HG03095 (cell line): ENCODE measurements around the gene CSTB.

ENCODE experiments used
- ATAC-seq: cut with Tn5 transposase; IDR thresholded peaks from one replicate; pipeline ENCODE4 v1.9.1; 2021; ENCODE audit warnings: moderate library complexity; ENCODE audit not compliant: unreplicated experiment

CSTB gene

GRCh38 chr21:43752758-43753438, 23.2 kb downstream of the CSTB start:
- no peak for ATAC-seq

GRCh38 chr21:43751955-43752591, 24.0 kb downstream of the CSTB start:
- ATAC-seq = no peak

- no peak for ATAC-seq
These were observed 25.6 kb downstream of the CSTB start for GRCh38 chr21:43750339-43751033.

- no peak for ATAC-seq
These were observed 26.4 kb downstream of the CSTB start for GRCh38 chr21:43749651-43750262.

DNA sequence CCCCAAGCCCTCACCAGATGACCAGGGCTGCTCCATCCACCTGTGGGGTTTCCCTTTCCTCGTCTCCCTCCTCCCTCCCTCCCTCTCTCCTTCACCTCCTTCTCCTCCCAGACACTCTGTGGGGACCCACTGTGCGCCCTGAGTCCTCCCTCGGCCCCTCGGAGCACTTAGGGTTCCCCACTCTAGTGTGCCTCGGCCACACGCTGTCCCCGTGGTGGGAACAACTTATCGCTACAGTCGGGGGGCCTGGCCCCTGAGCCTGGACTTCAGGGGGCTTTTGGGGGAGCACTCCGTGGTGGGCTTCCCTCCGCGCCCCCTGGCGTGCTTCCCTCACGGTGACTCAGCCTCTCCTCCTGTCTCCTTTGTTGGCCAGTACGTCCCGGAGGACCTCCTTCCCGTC, 27.5 kb downstream of the CSTB start:
- ATAC-seq = no peak

GRCh38 chr21:43745772-43746517, 30.2 kb downstream of the CSTB start:
- no peak for ATAC-seq

DNA sequence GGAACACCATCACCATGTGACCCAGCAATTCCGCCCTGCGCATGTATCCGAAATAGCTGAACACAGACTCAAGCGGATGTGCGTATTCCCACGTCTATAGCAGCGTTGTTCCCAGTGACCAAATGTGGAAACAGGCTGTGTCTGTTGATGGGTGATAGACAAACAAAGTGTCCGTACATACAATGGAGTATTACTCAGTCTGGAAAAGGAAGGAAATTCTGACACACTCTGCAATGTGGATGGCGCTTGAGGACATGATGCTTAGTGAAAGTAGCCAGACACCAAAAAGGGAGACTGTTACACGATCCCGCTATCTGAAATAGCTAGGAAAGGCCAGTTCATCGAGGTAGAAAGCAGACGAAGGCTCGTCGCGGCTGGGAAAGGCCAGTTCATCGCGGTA, 31.4 kb downstream of the CSTB start:
- no peak for ATAC-seq

- no peak for ATAC-seq
These were observed 32.2 kb downstream of the CSTB start for GRCh38 chr21:43743947-43744346.

DNA sequence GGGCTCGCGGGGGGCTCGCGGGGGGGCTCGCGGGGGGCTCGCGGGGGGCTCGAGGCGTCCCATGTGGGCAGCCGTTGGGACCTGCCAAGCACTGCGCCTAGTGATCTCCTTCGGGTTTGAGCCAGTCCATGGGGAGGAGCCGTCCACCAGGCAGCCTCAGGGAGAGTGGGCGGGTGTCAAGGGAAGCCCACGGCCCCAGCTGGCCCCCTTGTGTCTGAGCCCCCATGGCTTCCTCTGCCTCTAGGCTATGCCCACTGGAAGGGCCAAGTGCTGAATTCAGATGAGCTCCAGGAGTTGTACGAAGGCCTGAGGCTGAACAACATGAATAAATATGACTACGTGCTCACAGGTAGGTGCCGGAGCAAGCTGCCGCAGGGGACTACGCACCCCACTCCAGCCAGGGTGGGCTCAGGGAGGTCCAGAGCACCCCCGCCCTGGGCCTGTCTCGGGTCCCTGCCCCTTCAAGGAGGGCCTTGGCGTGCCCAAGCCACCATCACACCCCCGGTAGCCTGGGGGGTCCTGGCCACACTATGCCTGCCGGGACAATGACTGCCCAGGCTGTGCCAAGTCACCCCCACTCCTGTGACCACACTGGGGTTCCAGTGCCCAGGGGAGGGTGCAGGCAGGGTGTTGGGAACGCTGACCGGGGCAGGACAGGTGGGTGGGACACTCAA, 34.5 kb downstream of the CSTB start:
- no peak for ATAC-seq

- ATAC-seq = no peak
These were observed 35.5 kb downstream of the CSTB start for GRCh38 chr21:43740497-43741156.

- ATAC-seq = no peak
These were observed 36.3 kb downstream of the CSTB start for GRCh38 chr21:43739621-43740435.

- ATAC-seq = no peak
These were observed 38.8 kb downstream of the CSTB start for GRCh38 chr21:43737158-43737950.

GRCh38 chr21:43736224-43736883, 39.8 kb downstream of the CSTB start:
- ATAC-seq = no peak

DNA sequence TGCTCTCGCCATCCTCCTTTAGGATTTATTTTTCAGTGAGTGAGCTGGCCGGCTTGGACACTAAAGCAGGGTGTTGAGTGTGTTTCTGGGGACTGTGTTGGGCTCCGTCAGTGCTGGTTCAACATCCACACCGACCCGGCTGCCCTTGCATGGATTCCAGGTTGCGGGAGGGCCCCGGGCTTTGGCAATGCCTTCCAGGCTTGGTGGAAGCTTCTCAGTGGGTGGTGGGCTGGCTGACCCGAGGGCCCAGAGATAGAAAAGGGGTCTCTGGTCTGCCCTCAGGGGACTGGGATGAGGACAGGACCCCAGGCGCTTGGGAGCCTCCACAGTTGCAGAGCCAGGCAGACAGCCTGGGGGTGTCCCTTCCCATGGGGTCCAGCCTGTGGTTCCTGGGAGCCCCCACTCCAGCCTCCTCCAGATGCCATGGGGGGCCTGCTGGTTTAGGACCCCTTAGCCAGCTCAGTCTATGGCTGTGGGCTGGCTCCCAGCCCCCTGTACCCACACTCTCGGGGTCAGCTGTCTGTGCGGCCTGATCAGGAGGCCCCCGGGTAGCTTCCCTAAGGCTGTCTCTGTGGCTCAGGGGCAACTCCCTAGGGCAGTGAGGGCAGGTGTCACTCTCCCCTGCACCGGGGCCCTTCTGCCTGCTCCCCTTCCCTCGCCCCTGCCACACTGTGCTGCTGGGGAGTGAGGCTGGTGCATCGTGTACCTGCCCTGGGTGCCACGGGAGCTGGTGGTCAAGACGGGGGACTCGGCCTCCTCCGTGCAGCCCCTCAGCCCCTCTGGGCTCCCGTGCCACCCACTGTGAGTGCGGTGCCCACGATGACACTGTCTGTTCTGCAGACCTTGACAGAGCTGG, 40.6 kb downstream of the CSTB start:
- ATAC-seq = no peak

GRCh38 chr21:43734928-43735229, 41.2 kb downstream of the CSTB start:
- ATAC-seq = no peak

GRCh38 chr21:43734131-43734927, 41.8 kb downstream of the CSTB start:
- no peak for ATAC-seq
